WTC11 (cell line): ENCODE results near the gene RNASET2. TPM values are rescaled to one million over a fixed set of nuclear protein-coding genes. Genes with fewer than 3 reads are reported as not detected.

Experiments
- ATAC-seq: fragments of 200-7000 bp; cut with Tn5 transposase; 2 replicates; pipeline ENCODE4 v1.10.0; 2021; ENCODE audit warnings: mild to moderate bottlenecking, moderate library complexity
- CTCF ChIA-PET: fragments of 300-600 bp; sonication (Branson Sonifier 250); formaldehyde crosslinking; loops from one replicate; lab custom pipeline; 2021; ENCODE audit warnings: antibody characterized with exemption; lab: Charles Lee
- POLR2A ChIA-PET: fragments of 350-600 bp; sonication (Branson Sonifier 250); formaldehyde crosslinking; loops from one replicate; lab custom pipeline; 2021; ENCODE audit warnings: antibody characterized with exemption; lab: Charles Lee
- DNase-seq: peaks from one replicate; pipeline ENCODE4 v3.0.0; 2021; ENCODE audit warnings: low spot score
- H3K27ac Mint-ChIP-seq: 2 replicates; pipeline ENCODE4 v1.8.0; 2021; ENCODE audit warnings: mixed read lengths
- H3K27me3 Mint-ChIP-seq: 2 replicates; pipeline ENCODE4 v1.8.0; 2021; ENCODE audit warnings: low read depth, mild to moderate bottlenecking, moderate library complexity, mixed read lengths
- H3K36me3 Mint-ChIP-seq: 2 replicates; pipeline ENCODE4 v1.8.0; 2021; ENCODE audit warnings: mixed read lengths
- H3K4me1 Mint-ChIP-seq: 2 replicates; pipeline ENCODE4 v1.8.0; 2022; ENCODE audit warnings: mixed read lengths
- H3K4me3 Mint-ChIP-seq: 2 replicates; pipeline ENCODE4 v1.8.0; 2021; ENCODE audit warnings: mild to moderate bottlenecking, moderate library complexity, mixed read lengths
- H3K9me3 Mint-ChIP-seq: 2 replicates; pipeline ENCODE4 v1.8.0; 2021; ENCODE audit warnings: mixed read lengths
- CREB1 ChIP-seq: sonication (generic); formaldehyde crosslinking; IDR thresholded peaks from 2 replicates; pipeline ENCODE4 v1.8.0; 2023; ENCODE audit warnings: mild to moderate bottlenecking, missing genetic modification reagents
- GRHL2 ChIP-seq: fragments of 250-450 bp; sonication (Bioruptor Pico); IDR thresholded peaks from 2 replicates; pipeline ENCODE4 v1.8.0; 2022; ENCODE audit warnings: mild to moderate bottlenecking, moderate library complexity; ENCODE audit not compliant: insufficient replicate concordance, severe bottlenecking
- HMGA2 ChIP-seq: fragments of 250-450 bp; sonication (Bioruptor Pico); IDR thresholded peaks from 2 replicates; pipeline ENCODE4 v1.4.0; 2021; ENCODE audit warnings: mild to moderate bottlenecking, moderate library complexity
- IRF2 ChIP-seq: sonication (generic); formaldehyde crosslinking; IDR thresholded peaks from 2 replicates; pipeline ENCODE4 v1.8.0; 2022; ENCODE audit warnings: low read depth, missing genetic modification reagents, borderline replicate concordance
- NR2C2 ChIP-seq: sonication (generic); formaldehyde crosslinking; IDR thresholded peaks from 2 replicates; pipeline ENCODE4 v1.8.0; 2022; ENCODE audit warnings: mild to moderate bottlenecking, missing genetic modification reagents
- PRDM15 ChIP-seq: sonication (generic); formaldehyde crosslinking; IDR thresholded peaks from 2 replicates; pipeline ENCODE4 v1.8.0; 2022; ENCODE audit warnings: missing genetic modification reagents
- SMAD4 ChIP-seq: sonication (generic); formaldehyde crosslinking; IDR thresholded peaks from 2 replicates; pipeline ENCODE4 v1.8.0; 2022; ENCODE audit warnings: mild to moderate bottlenecking, missing genetic modification reagents
- ZSCAN18 ChIP-seq: fragments of 250-450 bp; sonication (Bioruptor Pico); IDR thresholded peaks from 2 replicates; pipeline ENCODE4 v2.1.2; 2022; ENCODE audit warnings: mild to moderate bottlenecking, moderate library complexity
- total RNA-seq: library from RNA; stranded (reverse); gene quantifications from 3 replicates; pipeline ENCODE4 v1.2.3, GENCODE V29; 2021
- TF ChIP-seq, protein P1 (sequence below): sonication (generic); formaldehyde crosslinking; IDR thresholded peaks from 2 replicates; pipeline ENCODE4 v1.8.0; 2022; ENCODE audit warnings: mild to moderate bottlenecking, missing genetic modification reagents
- TF ChIP-seq, protein P2 (sequence below): fragments of 250-450 bp; sonication (Bioruptor Pico); IDR thresholded peaks from 2 replicates; pipeline ENCODE4 v1.9.0; 2021; ENCODE audit warnings: moderate library complexity, mild to moderate bottlenecking, inconsistent platforms, borderline replicate concordance
- TF ChIP-seq, protein P3 (sequence below): sonication (generic); formaldehyde crosslinking; IDR thresholded peaks from 2 replicates; pipeline ENCODE4 v1.8.0; 2022; ENCODE audit warnings: mild to moderate bottlenecking, missing genetic modification reagents
- TF ChIP-seq, protein P4 (sequence below): fragments of 250-450 bp; sonication (Bioruptor Pico); IDR thresholded peaks from 2 replicates; pipeline ENCODE4 v1.8.0; 2021; ENCODE audit warnings: mild to moderate bottlenecking

Gene RNASET2
- total RNA-seq, 1 experiment from 2014 or later, result 35.6 TPM

GRCh38 chr6:166904101-166904746 lies 52.1 kb downstream of the RNASET2 start (continued):
- TF ChIP-seq, protein P1, sequence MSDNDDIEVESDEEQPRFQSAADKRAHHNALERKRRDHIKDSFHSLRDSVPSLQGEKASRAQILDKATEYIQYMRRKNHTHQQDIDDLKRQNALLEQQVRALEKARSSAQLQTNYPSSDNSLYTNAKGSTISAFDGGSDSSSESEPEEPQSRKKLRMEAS (CRISPR knock-in tag), result peak; percentile 50; the same call in 1 of the 2 replicates
- TF ChIP-seq, protein P2, sequence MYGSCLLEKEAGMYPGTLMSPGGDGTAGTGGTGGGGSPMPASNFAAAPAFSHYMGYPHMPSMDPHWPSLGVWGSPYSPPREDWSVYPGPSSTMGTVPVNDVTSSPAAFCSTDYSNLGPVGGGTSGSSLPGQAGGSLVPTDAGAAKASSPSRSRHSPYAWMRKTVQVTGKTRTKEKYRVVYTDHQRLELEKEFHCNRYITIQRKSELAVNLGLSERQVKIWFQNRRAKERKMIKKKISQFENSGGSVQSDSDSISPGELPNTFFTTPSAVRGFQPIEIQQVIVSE (CRISPR knock-in tag), result no peak
- no peak for TF ChIP-seq IRF2

GRCh38 chr6:166903500-166903899 lies 52.9 kb downstream of the RNASET2 start:
- Mint-ChIP-seq H3K27ac (peak overlapping the region; percentile 85; the same call in 1 of the 2 replicates), H3K4me1 (peaks cover 10% of the 10 kb centered on the region), H3K27me3 (no peaks in the 10 kb centered on the region), H3K4me3 (no peak overlapping the region), H3K9me3 (peaks cover under 1% of the 10 kb centered on the region; the same call in 1 of the 2 replicates), H3K36me3 (no peaks in the 10 kb centered on the region)
- no peak for DNase-seq
- POLR2A ChIA-PET, result interaction anchor here (1.0 kb wide), 1 partner anchor 18 kb away, joined by 3 read pairs; no protein-coding TSS in a partner anchor
- CTCF ChIA-PET, result interaction anchor here (0.8 to 1.9 kb wide), 3 partner anchors 47 to 86 kb away, joined by 3 to 14 read pairs (median 4); no protein-coding TSS in a partner anchor
- no peak for ATAC-seq
- TF ChIP-seq NR2C2 (CRISPR knock-in tag) (no peak), GRHL2 (CRISPR knock-in tag) (no peak), ZSCAN18 (CRISPR knock-in tag) (no peak)

DNA sequence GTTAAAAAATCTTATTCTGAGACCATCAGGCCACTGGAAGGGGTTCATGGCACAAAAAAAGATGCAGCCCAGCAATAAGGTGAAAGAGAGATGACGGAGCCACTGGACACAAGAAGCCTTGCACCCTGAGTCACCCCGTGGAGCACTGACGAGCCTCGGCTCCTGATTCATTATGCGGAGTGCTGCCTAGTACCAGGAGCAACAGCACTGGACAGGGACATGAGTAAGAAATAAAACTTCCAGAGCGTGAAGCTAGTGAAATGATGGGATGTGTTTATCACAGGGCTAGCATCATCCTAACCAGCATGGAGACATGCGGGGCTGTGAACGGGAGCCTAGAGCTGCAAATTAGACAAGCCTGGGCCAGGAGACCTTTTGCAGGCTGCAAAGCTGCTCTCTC lies 53.3 kb downstream of the RNASET2 start:
- no peak for DNase-seq
- H3K27me3 Mint-ChIP-seq, result no peaks in the 10 kb centered on the region
- H3K36me3 Mint-ChIP-seq, result no peaks in the 10 kb centered on the region
- TF ChIP-seq SMAD4 (CRISPR knock-in tag) (no peak), HMGA2 (CRISPR knock-in tag) (no peak), CREB1 (no peak), PRDM15 (CRISPR knock-in tag) (no peak)
- TF ChIP-seq, protein P3, sequence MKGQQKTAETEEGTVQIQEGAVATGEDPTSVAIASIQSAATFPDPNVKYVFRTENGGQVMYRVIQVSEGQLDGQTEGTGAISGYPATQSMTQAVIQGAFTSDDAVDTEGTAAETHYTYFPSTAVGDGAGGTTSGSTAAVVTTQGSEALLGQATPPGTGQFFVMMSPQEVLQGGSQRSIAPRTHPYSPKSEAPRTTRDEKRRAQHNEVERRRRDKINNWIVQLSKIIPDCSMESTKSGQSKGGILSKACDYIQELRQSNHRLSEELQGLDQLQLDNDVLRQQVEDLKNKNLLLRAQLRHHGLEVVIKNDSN, result no peak
- TF ChIP-seq, protein P4, sequence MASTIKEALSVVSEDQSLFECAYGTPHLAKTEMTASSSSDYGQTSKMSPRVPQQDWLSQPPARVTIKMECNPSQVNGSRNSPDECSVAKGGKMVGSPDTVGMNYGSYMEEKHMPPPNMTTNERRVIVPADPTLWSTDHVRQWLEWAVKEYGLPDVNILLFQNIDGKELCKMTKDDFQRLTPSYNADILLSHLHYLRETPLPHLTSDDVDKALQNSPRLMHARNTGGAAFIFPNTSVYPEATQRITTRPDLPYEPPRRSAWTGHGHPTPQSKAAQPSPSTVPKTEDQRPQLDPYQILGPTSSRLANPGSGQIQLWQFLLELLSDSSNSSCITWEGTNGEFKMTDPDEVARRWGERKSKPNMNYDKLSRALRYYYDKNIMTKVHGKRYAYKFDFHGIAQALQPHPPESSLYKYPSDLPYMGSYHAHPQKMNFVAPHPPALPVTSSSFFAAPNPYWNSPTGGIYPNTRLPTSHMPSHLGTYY, result no peak
- no peak for ATAC-seq
- ChIA-PET POLR2A (interaction anchor here (1.0 kb wide), 1 partner anchor 17 kb away, joined by 3 read pairs; no protein-coding TSS in a partner anchor), CTCF (interaction anchor here (0.5 to 1.9 kb wide), 3 partner anchors 47 to 276 kb away, joined by 3 to 14 read pairs (median 3); no protein-coding TSS in a partner anchor)
- H3K9me3 Mint-ChIP-seq, result no peaks in the 10 kb centered on the region
- H3K4me3 Mint-ChIP-seq, result no peak overlapping the region
- H3K4me1 Mint-ChIP-seq, result peaks cover 10% of the 10 kb centered on the region
- H3K27ac Mint-ChIP-seq, result peak overlapping the region; percentile 4; the same call in 1 of the 2 replicates
